Right lobe of liver (tissue), 6 donors: ENCODE measurements around the gene POLR1H. TPM values are rescaled to one million over a fixed set of nuclear protein-coding genes. Genes with fewer than 3 reads are reported as not detected.

Source experiments
- ATAC-seq, 4 donors: fragments of 200-7000 bp; cut with Tn5 transposase; one replicate each; pipeline ENCODE4 v1.9.1; 2020; ENCODE audit warnings: mild to moderate bottlenecking in 4 of 4, moderate library complexity in 4 of 4
- DNase-seq, 3 donors: peaks; one replicate each; pipeline ENCODE4 v3.0.0-alpha.2; 2020
- H3K27ac ChIP-seq, 3 donors: fragments of 200-600 bp; one replicate each; pipeline ENCODE4 v1.8.0; 2022
- H3K27me3 ChIP-seq, 2 donors: fragments of 200-600 bp; one replicate each; pipeline ENCODE4 v1.8.0; 2022
- H3K36me3 ChIP-seq, 4 donors: fragments of 200-600 bp; sonication (generic) in 1 of 4; one replicate each; pipeline versions ENCODE4 v1.5.1 to v1.8.0; 2017 to 2022; ENCODE audit warnings: control low read depth in 1 of 4
- H3K4me1 ChIP-seq, 4 donors: fragments of 200-600 bp; sonication (generic) in 1 of 4; one replicate each; pipeline versions ENCODE4 v1.5.1 to v1.8.0; 2017 to 2022; ENCODE audit warnings: control low read depth in 1 of 4
- H3K4me3 ChIP-seq, 3 donors: fragments of 200-600 bp; one replicate each; pipeline ENCODE4 v1.8.0; 2022
- H3K9me3 ChIP-seq, 4 donors: fragments of 200-600 bp; sonication (generic) in 1 of 4; one replicate each; pipeline versions ENCODE4 v1.5.1 to v1.8.0; 2017 to 2022; ENCODE audit warnings: control low read depth in 1 of 4
- POLR2A ChIP-seq: fragments of 450-650 bp; IDR thresholded peaks from one replicate; pipeline ENCODE4 v1.6.1; 2017; ENCODE audit warnings: antibody characterized with exemption, mild to moderate bottlenecking
- WGBS: methylation state at CpG from one replicate; pipeline ENCODE4 v1.1.6; 2018; ENCODE audit warnings: low coverage, low lambda C conversion rate; ENCODE audit not compliant: insufficient coverage; ENCODE audit errors: missing lambda C conversion rate; 5-methylcytosine and 5-hydroxymethylcytosine counted together
- intact Hi-C, 2 donors: fragments of 100-400 bp; cut with DNase I; formaldehyde crosslinking; loops; one replicate each; pipeline versions ENCODE4 v1.11.2 to v1.14.1; 2022
- total RNA-seq, 6 experiments: library from RNA; depleted of rRNA in 2 of 6; stranded (reverse); fragments of >200 nt in 2 of 6; fragmentation: NEBNext Ultra II Directional in 3 of 6; extraction: Animal tissue kit (Norgen Biotek cat#: 25700) in 3 of 6; gene quantifications; one replicate each; pipeline versions ENCODE4 v1.1.0 to v1.2.4, GENCODE V29; 2016 to 2023
- TF ChIP-seq, protein P1 (sequence below), 4 donors: fragments of 200-600 bp in 3 of 4; fragments of 450-650 bp in 1 of 4; IDR thresholded peaks; one replicate each; pipeline versions ENCODE4 v1.5.1 to v1.8.0; 2016 to 2022; ENCODE audit warnings: antibody characterized with exemption in 4 of 4, mild to moderate bottlenecking in 2 of 4
- donor health status: DM: no; HTN: yes; CAD: no.
- donor health status: DM: no; HTN: no; CAD: no.
- donor health status: DM: no; HTN: no; CAD: no.
- donor health status: DM: no; HTN: yes; CAD: no.
- donor health status: DM: no; HTN: yes; CAD: no.

Gene POLR1H
- total RNA-seq, 6 experiments from 2014 or later = 9.4 to 17.8 (median 11.2) TPM

DNA sequence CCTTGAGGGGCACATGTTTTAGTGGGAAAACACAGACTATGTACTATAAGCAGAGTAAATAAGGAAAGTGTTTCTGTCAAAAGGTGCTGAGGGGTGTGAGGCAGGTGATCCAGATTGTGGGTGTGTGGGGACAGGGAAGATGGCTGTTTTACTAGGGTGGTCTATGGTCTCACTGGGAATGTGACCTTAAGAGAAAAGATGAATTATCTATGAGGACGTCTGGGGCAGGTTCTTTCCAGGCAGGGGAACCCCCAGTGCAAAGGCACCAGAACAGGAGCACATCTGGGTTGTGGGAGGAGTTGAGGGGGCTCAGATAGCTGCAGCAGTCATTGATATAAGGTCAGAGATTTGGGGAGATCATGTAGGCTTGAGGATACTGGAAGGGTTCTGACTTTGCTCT is 18.2 kb upstream of the POLR1H start:
- Histone ChIP-seq H3K36me3 (no peaks in the 10 kb centered on the region), H3K4me3 (no peak overlapping the region), H3K9me3 (no peaks in the 10 kb centered on the region), H3K27me3 (no peaks in the 10 kb centered on the region), H3K27ac (no peak overlapping the region), H3K4me1 (no peaks in the 10 kb centered on the region)
- 38% methylated on average over 1 of the region's 1 CpG for WGBS
- no peak for TF ChIP-seq POLR2A
- TF ChIP-seq, protein P1, sequence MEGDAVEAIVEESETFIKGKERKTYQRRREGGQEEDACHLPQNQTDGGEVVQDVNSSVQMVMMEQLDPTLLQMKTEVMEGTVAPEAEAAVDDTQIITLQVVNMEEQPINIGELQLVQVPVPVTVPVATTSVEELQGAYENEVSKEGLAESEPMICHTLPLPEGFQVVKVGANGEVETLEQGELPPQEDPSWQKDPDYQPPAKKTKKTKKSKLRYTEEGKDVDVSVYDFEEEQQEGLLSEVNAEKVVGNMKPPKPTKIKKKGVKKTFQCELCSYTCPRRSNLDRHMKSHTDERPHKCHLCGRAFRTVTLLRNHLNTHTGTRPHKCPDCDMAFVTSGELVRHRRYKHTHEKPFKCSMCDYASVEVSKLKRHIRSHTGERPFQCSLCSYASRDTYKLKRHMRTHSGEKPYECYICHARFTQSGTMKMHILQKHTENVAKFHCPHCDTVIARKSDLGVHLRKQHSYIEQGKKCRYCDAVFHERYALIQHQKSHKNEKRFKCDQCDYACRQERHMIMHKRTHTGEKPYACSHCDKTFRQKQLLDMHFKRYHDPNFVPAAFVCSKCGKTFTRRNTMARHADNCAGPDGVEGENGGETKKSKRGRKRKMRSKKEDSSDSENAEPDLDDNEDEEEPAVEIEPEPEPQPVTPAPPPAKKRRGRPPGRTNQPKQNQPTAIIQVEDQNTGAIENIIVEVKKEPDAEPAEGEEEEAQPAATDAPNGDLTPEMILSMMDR (IDR thresholded peaks at IDR 0.05) = no peak
- intact Hi-C loops = no loop called here
- ATAC-seq = no peak
- no peak for DNase-seq

DNA sequence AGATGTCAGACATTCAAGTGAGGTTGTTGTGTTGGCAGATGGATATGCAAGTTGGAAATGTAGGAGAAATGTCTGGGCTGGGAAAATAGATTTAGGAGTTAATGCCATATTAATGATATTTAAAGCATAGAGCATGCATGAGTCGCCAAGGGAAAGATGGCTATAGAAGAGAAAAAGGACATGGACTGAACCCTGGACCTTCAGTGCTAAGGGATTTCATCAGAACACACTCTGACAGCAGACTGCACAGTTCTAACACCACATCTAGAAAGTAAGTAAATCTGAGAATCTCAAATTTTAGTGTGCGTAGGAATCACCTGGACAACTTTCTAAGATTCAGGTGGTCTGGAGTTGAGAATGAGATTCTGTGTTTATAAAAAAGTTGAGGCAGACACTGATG is 17.3 kb upstream of the POLR1H start:
- H3K4me3 ChIP-seq = no peak overlapping the region
- 94% methylated on average over 2 of the region's 2 CpGs for WGBS
- no peak for TF ChIP-seq POLR2A
- TF ChIP-seq, protein P1 (IDR thresholded peaks at IDR 0.05) = no peak
- no peak for ATAC-seq
- intact Hi-C loops = no loop called here
- H3K27ac ChIP-seq = no peak overlapping the region
- no peaks in the 10 kb centered on the region for H3K9me3 ChIP-seq
- H3K36me3 ChIP-seq = no peaks in the 10 kb centered on the region
- no peaks in the 10 kb centered on the region for H3K4me1 ChIP-seq
- H3K27me3 ChIP-seq = no peaks in the 10 kb centered on the region
- no peak for DNase-seq

DNA sequence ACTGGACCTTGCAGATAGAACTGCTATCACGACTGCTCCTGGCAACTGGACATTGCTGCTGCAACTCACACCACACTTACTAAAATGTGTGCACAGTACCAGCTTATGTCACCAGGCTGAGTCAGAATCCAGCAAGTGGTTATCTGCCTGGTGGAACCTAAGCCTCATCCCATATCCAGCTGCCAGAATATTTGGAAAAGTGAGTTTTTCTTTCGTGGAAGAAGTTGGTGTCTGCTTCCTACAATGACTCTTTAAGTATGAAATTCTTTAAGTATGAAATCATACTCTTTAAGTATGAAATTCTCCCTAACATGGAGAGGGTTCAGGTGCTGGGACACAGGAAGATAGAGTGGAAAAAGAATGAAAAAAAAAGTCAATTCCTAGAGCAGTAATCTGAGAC is 16.4 kb upstream of the POLR1H start:
- H3K27me3 ChIP-seq = no peaks in the 10 kb centered on the region
- no peak overlapping the region for H3K4me3 ChIP-seq
- TF ChIP-seq, protein P1 (IDR thresholded peaks at IDR 0.05) = no peak
- no peak for TF ChIP-seq POLR2A
- 77% methylated on average over 2 of the region's 2 CpGs for WGBS
- ATAC-seq (peak in 1 of 4 donors; percentile 69), DNase-seq (no peak)
- H3K4me1 ChIP-seq = no peaks in the 10 kb centered on the region
- H3K9me3 ChIP-seq = no peaks in the 10 kb centered on the region
- no peaks in the 10 kb centered on the region for H3K36me3 ChIP-seq
- H3K27ac ChIP-seq = no peak overlapping the region
- intact Hi-C loops = no loop called here

DNA sequence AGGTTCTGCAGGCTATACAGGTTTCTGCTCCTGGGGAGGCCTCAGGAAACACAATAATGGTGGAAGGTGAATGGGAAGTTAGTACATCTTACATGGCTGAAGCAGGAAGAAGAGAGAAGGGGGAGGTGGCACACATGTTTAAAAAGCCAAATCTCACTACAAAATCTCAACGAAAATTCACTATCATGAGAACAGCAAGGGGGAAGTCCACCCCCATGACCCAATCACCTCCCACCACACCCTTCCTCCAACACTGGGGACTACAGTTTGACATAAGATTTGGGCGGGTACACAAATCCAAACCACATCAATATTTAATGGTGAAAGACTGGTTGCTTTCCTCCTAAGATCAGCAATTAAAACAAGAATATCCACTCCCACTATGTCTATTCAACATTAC is 13.8 kb upstream of the POLR1H start:
- ATAC-seq (no peak), DNase-seq (no peak)
- no peak for TF ChIP-seq POLR2A
- TF ChIP-seq, protein P1 (IDR thresholded peaks at IDR 0.05) = no peak
- intact Hi-C loops = no loop called here
- H3K36me3 ChIP-seq = no peaks in the 10 kb centered on the region
- H3K9me3 ChIP-seq = no peaks in the 10 kb centered on the region
- WGBS = 54% methylated on average over 2 of the region's 2 CpGs
- no peaks in the 10 kb centered on the region for H3K27me3 ChIP-seq
- H3K4me3 ChIP-seq = no peak overlapping the region
- H3K4me1 ChIP-seq = no peaks in the 10 kb centered on the region
- no peak overlapping the region for H3K27ac ChIP-seq

DNA sequence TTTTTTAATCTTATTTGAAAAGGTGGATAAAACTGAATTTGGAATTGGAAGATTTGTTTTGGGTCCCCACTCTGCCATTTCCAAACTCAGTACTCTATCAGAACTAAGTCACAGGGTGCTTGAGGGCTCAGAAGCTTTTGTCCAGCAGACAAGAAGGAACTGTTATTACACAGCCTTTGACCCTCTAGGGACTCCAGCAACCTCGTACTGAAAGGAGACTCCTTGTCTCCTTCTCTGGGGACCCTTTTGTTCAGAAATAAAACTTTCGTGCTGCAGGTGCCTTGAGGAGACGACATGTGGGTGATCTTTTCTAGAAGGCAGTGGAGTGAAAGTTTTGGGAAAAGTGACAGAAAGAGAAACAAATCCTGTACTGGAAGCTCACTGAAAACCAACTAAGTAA is 7.4 kb upstream of the POLR1H start:
- DNase-seq = no peak
- no peak overlapping the region for H3K4me3 ChIP-seq
- no peaks in the 10 kb centered on the region for H3K4me1 ChIP-seq
- 100% methylated on average over 3 of the region's 3 CpGs for WGBS
- H3K36me3 ChIP-seq = peaks cover 0 to 13% (median 0%) of the 10 kb centered on the region in 4 donors
- intact Hi-C loops = no loop called here
- ATAC-seq = no peak
- no peaks in the 10 kb centered on the region for H3K9me3 ChIP-seq
- no peaks in the 10 kb centered on the region for H3K27me3 ChIP-seq
- no peak overlapping the region for H3K27ac ChIP-seq
- TF ChIP-seq, protein P1 (IDR thresholded peaks at IDR 0.05) = no peak
- TF ChIP-seq POLR2A = no peak
